ENCODE data around the gene VPS52. TPM values are rescaled to one million over a fixed set of nuclear protein-coding genes. Genes with fewer than 3 reads are reported as not detected.
"Not testable (repeated sequence)": the region's sequence is repeated elsewhere in the genome, so short reads cannot be mapped to it uniquely, and the experiment has no call there.

VPS52 gene
- total and polyA plus RNA-seq, 4 donors, result 37.3 to 59.9 (median 43.9) TPM

- ATAC-seq (ENCODE audit: insufficient read depth, low FRiP score), result no peak
- Histone ChIP-seq H3K4me3 (peak overlapping the region; percentile 71), H3K4me1 (ENCODE audit: control insufficient read depth in 5 of 5, insufficient read depth in 5 of 5, low read length in 5 of 5) (peaks cover 10 to 39% (median 20%) of the 10 kb centered on the region in 5 donors), H3K9me3 (ENCODE audit: control insufficient read depth in 4 of 4, insufficient read depth in 3 of 4, low read length in 3 of 4) (no peaks in the 10 kb centered on the region), H3K9ac (ENCODE audit: insufficient read depth in 1 of 2, low read length in 2 of 2) (no peak overlapping the region), H3K36me3 (ENCODE audit: control insufficient read depth in 4 of 4, insufficient read depth in 4 of 4, low read length in 4 of 4) (peaks cover 9 to 40% (median 29%) of the 10 kb centered on the region in 4 donors), H3K27ac (ENCODE audit: low read depth in 1 of 2, low read length in 1 of 2) (peak overlapping the region; percentile 77 to 89), H3K27me3 (ENCODE audit: control insufficient read depth in 3 of 3, insufficient read depth in 3 of 3, low read length in 2 of 3) (no peaks in the 10 kb centered on the region)
- WGBS, 2 donors, result 24 to 38% methylated on average over 39 of the region's 39 CpGs
- no peak for TF ChIP-seq CTCF (IDR thresholded peaks at IDR 0.05; ENCODE audit: control extremely low read depth, extremely low read depth)
- no peak for DNase-seq
These were observed 6.2 kb upstream of the VPS52 start for GRCh38 chr6:33277663-33278391.

GRCh38 chr6:33276864-33277662 is 5.4 kb upstream of the VPS52 start, which contains the start of gene B3GALT4:
Gene B3GALT4 (plus strand): TSS chr6:33277123. CDS start chr6:33277420, 297 bp downstream.
- Histone ChIP-seq H3K27me3 (ENCODE audit: control insufficient read depth in 3 of 3, insufficient read depth in 3 of 3, low read length in 2 of 3) (no peaks in the 10 kb centered on the region), H3K4me3 (peak within 1 kb of the TSS; percentile 71), H3K9me3 (ENCODE audit: control insufficient read depth in 4 of 4, insufficient read depth in 3 of 4, low read length in 3 of 4) (no peaks in the 10 kb centered on the region), H3K27ac (ENCODE audit: low read depth in 1 of 2, low read length in 1 of 2) (peak within 1 kb of the TSS; percentile 77 to 89), H3K9ac (ENCODE audit: insufficient read depth in 1 of 2, low read length in 2 of 2) (peak within 1 kb of the TSS; percentile 12 to 43), H3K4me1 (ENCODE audit: control insufficient read depth in 5 of 5, insufficient read depth in 5 of 5, low read length in 5 of 5) (peaks cover 13 to 46% (median 23%) of the 10 kb centered on the region in 5 donors), H3K36me3 (ENCODE audit: control insufficient read depth in 4 of 4, insufficient read depth in 4 of 4, low read length in 4 of 4) (peaks cover 9 to 38% (median 31%) of the 10 kb centered on the region in 4 donors)
- DNase-seq, result peak; percentile 61 to 76 (median 72)
- TF ChIP-seq CTCF (IDR thresholded peaks at IDR 0.05; ENCODE audit: control extremely low read depth, extremely low read depth), result no peak
- WGBS, 2 donors, result 1 to 2% methylated on average over 63 to 80 of the region's 80 CpGs
- peak; percentile 71 for ATAC-seq (ENCODE audit: insufficient read depth, low FRiP score)

- no peak for TF ChIP-seq CTCF (IDR thresholded peaks at IDR 0.05; ENCODE audit: control extremely low read depth, extremely low read depth)
- H3K9me3 ChIP-seq (ENCODE audit: control insufficient read depth in 4 of 4, insufficient read depth in 3 of 4, low read length in 3 of 4), result no peaks in the 10 kb centered on the region
- no peaks in the 10 kb centered on the region for H3K27me3 ChIP-seq (ENCODE audit: control insufficient read depth in 3 of 3, insufficient read depth in 3 of 3, low read length in 2 of 3)
- no peak overlapping the region for H3K4me3 ChIP-seq
- H3K9ac ChIP-seq (ENCODE audit: insufficient read depth in 1 of 2, low read length in 2 of 2), result peak overlapping the region in 1 of 2 donors; percentile 43
- H3K27ac ChIP-seq (ENCODE audit: low read depth in 1 of 2, low read length in 1 of 2), result peak overlapping the region; percentile 77 to 89
- H3K36me3 ChIP-seq (ENCODE audit: control insufficient read depth in 4 of 4, insufficient read depth in 4 of 4, low read length in 4 of 4), result peaks cover 9 to 37% (median 32%) of the 10 kb centered on the region in 4 donors
- DNase-seq (no peak), ATAC-seq (ENCODE audit: insufficient read depth, low FRiP score) (no peak)
- peaks cover 13 to 46% (median 23%) of the 10 kb centered on the region in 5 donors for H3K4me1 ChIP-seq (ENCODE audit: control insufficient read depth in 5 of 5, insufficient read depth in 5 of 5, low read length in 5 of 5)
These were observed 4.8 kb upstream of the VPS52 start for GRCh38 chr6:33276581-33276863.

GRCh38 chr6:33275795-33276580 is 4.3 kb upstream of the VPS52 start:
- peaks cover 13 to 46% (median 23%) of the 10 kb centered on the region in 5 donors for H3K4me1 ChIP-seq (ENCODE audit: control insufficient read depth in 5 of 5, insufficient read depth in 5 of 5, low read length in 5 of 5)
- WGBS, 2 donors, result 79 to 85% methylated on average over 16 of the region's 16 CpGs
- H3K9ac ChIP-seq (ENCODE audit: insufficient read depth in 1 of 2, low read length in 2 of 2); ATAC-seq (ENCODE audit: insufficient read depth, low FRiP score); H3K9me3 ChIP-seq (ENCODE audit: control insufficient read depth in 4 of 4, insufficient read depth in 3 of 4, low read length in 3 of 4); H3K27me3 ChIP-seq (ENCODE audit: control insufficient read depth in 3 of 3, insufficient read depth in 3 of 3, low read length in 2 of 3); DNase-seq; H3K4me3 ChIP-seq: not testable (repeated sequence)
- peak overlapping the region; percentile 77 to 89 for H3K27ac ChIP-seq (ENCODE audit: low read depth in 1 of 2, low read length in 1 of 2)
- peaks cover 9 to 34% (median 32%) of the 10 kb centered on the region in 4 donors for H3K36me3 ChIP-seq (ENCODE audit: control insufficient read depth in 4 of 4, insufficient read depth in 4 of 4, low read length in 4 of 4)

All from lung (tissue), 12 donors.